HCT116 (cell line): ENCODE results near the gene CPT1C. TPM values are rescaled to one million over a fixed set of nuclear protein-coding genes. Genes with fewer than 3 reads are reported as not detected.

Experiments
- ATAC-seq: fragments of 200-7000 bp; cut with Tn5 transposase; 2 replicates; pipeline ENCODE4 v1.9.1; 2020; ENCODE audit warnings: mild to moderate bottlenecking, moderate library complexity
- BruUV-seq: library from RNA; stranded (reverse); fragments of 400-500 nt; replicated peaks from 2 replicates; lab custom pipeline; 2021; lab: Mats Ljungman, UMichigan
- CTCF ChIA-PET: fragments of 300-600 bp; sonication (Branson Sonifier 250); formaldehyde crosslinking; loops from one replicate; lab custom pipeline; 2021; ENCODE audit warnings: antibody characterized with exemption; lab: Charles Lee
- POLR2A ChIA-PET: fragments of 300-600, 350-600 bp; sonication (Branson Sonifier 250); formaldehyde crosslinking; loops from one replicate; lab custom pipeline; 2021; ENCODE audit warnings: antibody characterized with exemption; lab: Charles Lee
- RAD21 ChIA-PET, 2 experiments: fragments of 300-600 bp; sonication (Branson Sonifier 250); formaldehyde crosslinking; loops; one replicate each; lab custom pipeline; 2023; ENCODE audit warnings: low total read pairs in 2 of 2; ENCODE audit not compliant: uncharacterized antibody in 2 of 2, unreplicated experiment in 2 of 2, low non-redundant PET in 1 of 2; lab: Charles Lee
- DNase-seq: peaks from one replicate; pipeline ENCODE4 v3.0.0-alpha.2; 2010; ENCODE audit warnings: low read depth, low spot score
- H2AFZ ChIP-seq: fragments of 200-600 bp; shearing (Covaris generic), sonication (generic); 2 replicates; pipeline ENCODE4 v1.6.1; 2017; ENCODE audit warnings: low read depth, mixed run types, mixed read lengths, antibody characterized with exemption, low read length; ENCODE audit not compliant: poor library complexity, severe bottlenecking
- H3K27ac ChIP-seq: 2 replicates; pipeline ENCODE4 v1.5.1; 2012; ENCODE audit warnings: low read depth, low read length
- H3K27me3 ChIP-seq: fragments of 200-600 bp; sonication (generic); 2 replicates; pipeline ENCODE4 v1.6.1; 2016; ENCODE audit warnings: mixed run types, low read length, mixed read lengths; ENCODE audit not compliant: insufficient read depth
- H3K36me3 ChIP-seq, 2 experiments: fragments of 200-500 bp in 1 of 2; fragments of 200-600 bp in 1 of 2; sonication (Bioruptor generic) in 1 of 2; sonication (generic) in 1 of 2; 2 replicates each; pipeline versions ENCODE4 v1.5.1 to v1.6.1; 2014 to 2016; ENCODE audit warnings: low read length in 2 of 2, inconsistent platforms in 1 of 2, mixed read lengths in 1 of 2, mixed run types in 1 of 2; ENCODE audit not compliant: insufficient read depth in 2 of 2, control insufficient read depth in 1 of 2
- H3K4me1 ChIP-seq, 2 experiments: fragments of 200-600 bp in 1 of 2; sonication (generic) in 1 of 2; 2 replicates each; pipeline versions ENCODE4 v1.5.1 to v1.6.1; 2012 to 2017; ENCODE audit warnings: low read length in 2 of 2, inconsistent platforms in 1 of 2, mild to moderate bottlenecking in 1 of 2, mixed read lengths in 1 of 2, mixed run types in 1 of 2, moderate library complexity in 1 of 2; ENCODE audit not compliant: insufficient read depth in 2 of 2, control insufficient read depth in 1 of 2
- H3K4me2 ChIP-seq: fragments of 200-600 bp; sonication (generic); 2 replicates; pipeline ENCODE4 v1.6.1; 2017; ENCODE audit warnings: mixed run types, low read length, mixed read lengths
- H3K4me3 ChIP-seq, 2 experiments: fragments of 200-600 bp in 1 of 2; sonication (generic) in 1 of 2; replicated peaks in 1 of 2; 2 replicates each; pipeline ENCODE4 v1.5.1; 2011 to 2016; ENCODE audit warnings: low read length in 2 of 2, control low read depth in 1 of 2, low read depth in 1 of 2, mild to moderate bottlenecking in 1 of 2, mixed read lengths in 1 of 2, mixed run types in 1 of 2
- H3K79me2 ChIP-seq: fragments of 200-600 bp; sonication (generic); 2 replicates; pipeline ENCODE4 v1.6.1; 2017; ENCODE audit warnings: mild to moderate bottlenecking, mixed run types, low read length, moderate library complexity, mixed read lengths; ENCODE audit not compliant: insufficient read depth
- H3K9ac ChIP-seq: fragments of 200-600 bp; sonication (generic); 2 replicates; pipeline ENCODE4 v1.6.1; 2016; ENCODE audit warnings: low read length, mixed read lengths
- H3K9me2 ChIP-seq: fragments of 200-600 bp; sonication (generic), shearing (Covaris generic); 2 replicates; pipeline ENCODE4 v1.6.1; 2017; ENCODE audit warnings: mixed run types, mild to moderate bottlenecking, moderate library complexity; ENCODE audit not compliant: insufficient read depth
- H3K9me3 ChIP-seq, 2 experiments: fragments of 200-500 bp in 1 of 2; fragments of 200-600 bp in 1 of 2; sonication (Bioruptor generic) in 1 of 2; sonication (generic) in 1 of 2; 2 replicates each; pipeline ENCODE4 v1.6.1; 2014 to 2017; ENCODE audit warnings: low read length in 2 of 2, mixed read lengths in 2 of 2, inconsistent platforms in 1 of 2, low read depth in 1 of 2, mild to moderate bottlenecking in 1 of 2, mixed run types in 1 of 2, moderate library complexity in 1 of 2; ENCODE audit not compliant: control insufficient read depth in 1 of 2, insufficient read depth in 1 of 2
- H4K20me1 ChIP-seq: fragments of 200-600 bp; sonication (generic), shearing (Covaris generic); 2 replicates; pipeline ENCODE4 v1.6.1; 2017; ENCODE audit warnings: mixed run types, mild to moderate bottlenecking, moderate library complexity; ENCODE audit not compliant: insufficient read depth
- CBX3 ChIP-seq: IDR thresholded peaks from 2 replicates; pipeline ENCODE4 v1.6.1; 2012; ENCODE audit warnings: low read depth
- EGR1 ChIP-seq: IDR thresholded peaks from 2 replicates; pipeline ENCODE4 v1.6.1; 2012; ENCODE audit warnings: low read depth
- ELF1 ChIP-seq: IDR thresholded peaks from 2 replicates; pipeline ENCODE4 v1.6.1; 2012; ENCODE audit warnings: low read depth, borderline replicate concordance
- EZH2 ChIP-seq: fragments of 200-600 bp; sonication (generic); IDR thresholded peaks from 2 replicates; pipeline ENCODE4 v1.6.1; 2017; ENCODE audit warnings: antibody characterized with exemption, mixed run types
- EZH2phosphoT487 ChIP-seq: fragments of 200-600 bp; IDR thresholded peaks from 2 replicates; pipeline ENCODE4 v1.6.1; 2018; ENCODE audit warnings: antibody characterized with exemption, borderline replicate concordance
- FOSL1 ChIP-seq: IDR thresholded peaks from 2 replicates; pipeline ENCODE4 v1.6.1; 2012; ENCODE audit warnings: low read depth
- JUND ChIP-seq: IDR thresholded peaks from 2 replicates; pipeline ENCODE4 v1.6.1; 2012
- RAD21 ChIP-seq: IDR thresholded peaks from 2 replicates; pipeline ENCODE4 v1.6.1; 2012; ENCODE audit warnings: low read depth, mild to moderate bottlenecking
- SIN3A ChIP-seq: IDR thresholded peaks from 2 replicates; pipeline ENCODE4 v1.6.1; 2012; ENCODE audit warnings: low read depth
- SP1 ChIP-seq: IDR thresholded peaks from 2 replicates; pipeline ENCODE4 v1.6.1; 2012; ENCODE audit warnings: low read depth
- SRF ChIP-seq: IDR thresholded peaks from 2 replicates; pipeline ENCODE4 v1.6.1; 2012; ENCODE audit warnings: low read depth
- YY1 ChIP-seq: IDR thresholded peaks from 2 replicates; pipeline ENCODE4 v1.6.1; 2011; ENCODE audit warnings: low read length, low read depth, moderate library complexity, mild to moderate bottlenecking; ENCODE audit not compliant: insufficient replicate concordance; ENCODE audit errors: extremely low read depth
- ZFX ChIP-seq: fragments of 450-650 bp; IDR thresholded peaks from 2 replicates; pipeline ENCODE4 v1.6.1; 2017
- ZNF274 ChIP-seq: fragments of 200-500 bp; sonication (Bioruptor generic); IDR thresholded peaks from 2 replicates; pipeline ENCODE4 v1.6.1; 2014; ENCODE audit warnings: mild to moderate bottlenecking, low read depth, low read length, inconsistent platforms
- intact Hi-C: fragments of 100-400 bp; cut with micrococcal nuclease; formaldehyde crosslinking; loops from 2 replicates; pipeline ENCODE4 v1.10.0; 2022
- total RNA-seq: library from RNA; stranded (reverse); gene quantifications from one replicate; pipeline ENCODE4 v1.2.1, GENCODE V29; 2021; ENCODE audit not compliant: unreplicated experiment
- TF ChIP-seq, protein P1 (sequence below): IDR thresholded peaks from 2 replicates; pipeline ENCODE4 v1.6.1; 2012

The CPT1C gene
- total RNA-seq, 1 experiment from 2014 or later, result 12.0 TPM

DNA sequence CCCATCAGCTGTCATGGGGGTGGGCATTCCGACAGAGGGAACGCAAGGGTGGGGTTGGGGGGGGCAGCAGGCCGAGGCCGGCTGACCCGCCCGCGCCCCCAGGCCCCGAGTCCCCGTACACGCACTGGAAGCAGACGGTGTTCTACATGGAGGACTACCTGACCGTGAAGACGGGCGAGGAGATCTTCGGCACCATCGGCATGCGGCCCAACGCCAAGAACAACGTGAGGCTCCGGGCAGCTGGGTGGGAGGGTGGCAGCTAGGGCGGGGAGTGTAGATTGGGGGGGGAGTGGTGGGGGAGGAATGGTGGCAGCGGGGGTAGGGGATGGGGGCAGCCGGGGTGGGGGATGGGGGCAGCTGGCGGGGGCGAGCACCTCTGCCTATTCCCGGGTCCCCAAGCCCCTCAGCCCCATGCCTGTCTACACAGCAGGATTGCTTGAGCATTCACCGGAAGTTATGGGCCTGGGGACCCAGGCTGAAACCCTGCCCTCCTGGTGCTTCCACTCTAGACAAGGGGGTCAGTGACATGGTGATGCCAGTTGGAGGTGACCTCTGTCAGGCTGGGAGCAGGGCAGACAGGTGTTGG lies 4.3 kb upstream of the CPT1C start:
- H3K9me2 ChIP-seq, result no peaks in the 10 kb centered on the region
- peaks cover 0 to 26% of the 10 kb centered on the region in 2 experiments; a peak in 2 of 4 replicates for H3K4me1 ChIP-seq
- peaks cover 42% of the 10 kb centered on the region for H3K79me2 ChIP-seq
- intact Hi-C loops, result no loop called here
- H4K20me1 ChIP-seq, result peaks cover 18% of the 10 kb centered on the region; the same call in 1 of the 2 replicates
- ChIA-PET CTCF (interaction anchor here (0.9 kb wide), 1 partner anchor 10 kb away, joined by 3 read pairs; no protein-coding TSS in a partner anchor), RAD21 (no interaction called here)
- H3K9ac ChIP-seq, result no peak overlapping the region
- no peaks in the 10 kb centered on the region for H3K9me3 ChIP-seq
- DNase-seq (no peak), ATAC-seq (no peak)
- H3K27ac ChIP-seq, result no peak overlapping the region
- H3K27me3 ChIP-seq, result no peaks in the 10 kb centered on the region
- BruUV-seq, result no TSS peak
- no peak overlapping the region for H3K4me2 ChIP-seq
- H3K36me3 ChIP-seq, result peaks cover 41 to 51% of the 10 kb centered on the region in 2 experiments
- H2AFZ ChIP-seq, result no peak overlapping the region
- no peak overlapping the region for H3K4me3 ChIP-seq
- TF ChIP-seq CBX3 (no peak), ZFX (no peak), JUND (no peak), EZH2phosphoT487 (no peak), ZNF274 (no peak), FOSL1 (no peak), EZH2 (no peak), SIN3A (no peak), EGR1 (no peak), YY1 (no peak), SP1 (no peak), SRF (no peak), RAD21 (no peak), ELF1 (no peak)
- TF ChIP-seq, protein P1, sequence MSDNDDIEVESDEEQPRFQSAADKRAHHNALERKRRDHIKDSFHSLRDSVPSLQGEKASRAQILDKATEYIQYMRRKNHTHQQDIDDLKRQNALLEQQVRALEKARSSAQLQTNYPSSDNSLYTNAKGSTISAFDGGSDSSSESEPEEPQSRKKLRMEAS, result no peak
- TF ChIP-seq, all 23 proteins: peak for 0
- POLR2A ChIA-PET, result no interaction called here
